ENCODE measurements around the gene CACNA1D.

DNA sequence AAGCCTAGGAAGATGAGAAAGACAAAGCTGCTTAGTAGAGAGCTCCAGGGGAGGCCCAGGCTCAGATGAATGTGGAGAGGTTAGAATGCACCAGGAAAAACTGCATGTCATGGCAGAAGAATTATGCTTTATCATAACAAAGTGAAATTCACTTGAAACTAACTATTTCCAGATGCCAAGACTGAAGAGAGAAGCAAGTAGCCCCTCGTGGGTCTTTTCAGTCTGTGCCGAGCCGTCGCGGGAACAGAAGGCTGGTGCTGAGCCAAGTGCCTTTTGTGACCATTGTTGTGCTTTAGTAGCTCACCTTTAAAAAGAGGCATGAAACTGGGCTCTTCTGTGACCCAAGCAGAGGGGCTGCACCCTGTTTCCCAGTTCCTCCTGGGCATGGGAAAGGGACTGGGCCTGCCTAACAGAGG is 278.6 kb downstream of the CACNA1D start:
- TF ChIP-seq CTCF (IDR thresholded peaks at IDR 0.05) (no peak), POLR2A (IDR thresholded peaks at IDR 0.05) (no peak)
